HCT116 (cell line): ENCODE results near the gene SLC22A5. TPM values are rescaled to one million over a fixed set of nuclear protein-coding genes. Genes with fewer than 3 reads are reported as not detected.

Source experiments
- ATAC-seq: fragments of 200-7000 bp; cut with Tn5 transposase; 2 replicates; pipeline ENCODE4 v1.9.1; 2020; ENCODE audit warnings: mild to moderate bottlenecking, moderate library complexity
- BruUV-seq: library from RNA; stranded (reverse); fragments of 400-500 nt; replicated peaks from 2 replicates; lab custom pipeline; 2021; lab: Mats Ljungman, UMichigan
- CTCF ChIA-PET: fragments of 300-600 bp; sonication (Branson Sonifier 250); formaldehyde crosslinking; loops from one replicate; lab custom pipeline; 2021; ENCODE audit warnings: antibody characterized with exemption; lab: Charles Lee
- POLR2A ChIA-PET: fragments of 300-600, 350-600 bp; sonication (Branson Sonifier 250); formaldehyde crosslinking; loops from one replicate; lab custom pipeline; 2021; ENCODE audit warnings: antibody characterized with exemption; lab: Charles Lee
- RAD21 ChIA-PET, 2 experiments: fragments of 300-600 bp; sonication (Branson Sonifier 250); formaldehyde crosslinking; loops; one replicate each; lab custom pipeline; 2023; ENCODE audit warnings: low total read pairs in 2 of 2; ENCODE audit not compliant: uncharacterized antibody in 2 of 2, unreplicated experiment in 2 of 2, low non-redundant PET in 1 of 2; lab: Charles Lee
- DNase-seq: peaks from one replicate; pipeline ENCODE4 v3.0.0-alpha.2; 2010; ENCODE audit warnings: low read depth, low spot score
- H2AFZ ChIP-seq: fragments of 200-600 bp; shearing (Covaris generic), sonication (generic); 2 replicates; pipeline ENCODE4 v1.6.1; 2017; ENCODE audit warnings: low read depth, mixed run types, mixed read lengths, antibody characterized with exemption, low read length; ENCODE audit not compliant: poor library complexity, severe bottlenecking
- H3K27ac ChIP-seq: 2 replicates; pipeline ENCODE4 v1.5.1; 2012; ENCODE audit warnings: low read depth, low read length
- H3K27me3 ChIP-seq: fragments of 200-600 bp; sonication (generic); 2 replicates; pipeline ENCODE4 v1.6.1; 2016; ENCODE audit warnings: mixed run types, low read length, mixed read lengths; ENCODE audit not compliant: insufficient read depth
- H3K36me3 ChIP-seq, 2 experiments: fragments of 200-500 bp in 1 of 2; fragments of 200-600 bp in 1 of 2; sonication (Bioruptor generic) in 1 of 2; sonication (generic) in 1 of 2; 2 replicates each; pipeline versions ENCODE4 v1.5.1 to v1.6.1; 2014 to 2016; ENCODE audit warnings: low read length in 2 of 2, inconsistent platforms in 1 of 2, mixed read lengths in 1 of 2, mixed run types in 1 of 2; ENCODE audit not compliant: insufficient read depth in 2 of 2, control insufficient read depth in 1 of 2
- H3K4me1 ChIP-seq, 2 experiments: fragments of 200-600 bp in 1 of 2; sonication (generic) in 1 of 2; 2 replicates each; pipeline versions ENCODE4 v1.5.1 to v1.6.1; 2012 to 2017; ENCODE audit warnings: low read length in 2 of 2, inconsistent platforms in 1 of 2, mild to moderate bottlenecking in 1 of 2, mixed read lengths in 1 of 2, mixed run types in 1 of 2, moderate library complexity in 1 of 2; ENCODE audit not compliant: insufficient read depth in 2 of 2, control insufficient read depth in 1 of 2
- H3K4me2 ChIP-seq: fragments of 200-600 bp; sonication (generic); 2 replicates; pipeline ENCODE4 v1.6.1; 2017; ENCODE audit warnings: mixed run types, low read length, mixed read lengths
- H3K4me3 ChIP-seq, 2 experiments: fragments of 200-600 bp in 1 of 2; sonication (generic) in 1 of 2; replicated peaks in 1 of 2; 2 replicates each; pipeline ENCODE4 v1.5.1; 2011 to 2016; ENCODE audit warnings: low read length in 2 of 2, control low read depth in 1 of 2, low read depth in 1 of 2, mild to moderate bottlenecking in 1 of 2, mixed read lengths in 1 of 2, mixed run types in 1 of 2
- H3K79me2 ChIP-seq: fragments of 200-600 bp; sonication (generic); 2 replicates; pipeline ENCODE4 v1.6.1; 2017; ENCODE audit warnings: mild to moderate bottlenecking, mixed run types, low read length, moderate library complexity, mixed read lengths; ENCODE audit not compliant: insufficient read depth
- H3K9ac ChIP-seq: fragments of 200-600 bp; sonication (generic); 2 replicates; pipeline ENCODE4 v1.6.1; 2016; ENCODE audit warnings: low read length, mixed read lengths
- H3K9me2 ChIP-seq: fragments of 200-600 bp; sonication (generic), shearing (Covaris generic); 2 replicates; pipeline ENCODE4 v1.6.1; 2017; ENCODE audit warnings: mixed run types, mild to moderate bottlenecking, moderate library complexity; ENCODE audit not compliant: insufficient read depth
- H3K9me3 ChIP-seq, 2 experiments: fragments of 200-500 bp in 1 of 2; fragments of 200-600 bp in 1 of 2; sonication (Bioruptor generic) in 1 of 2; sonication (generic) in 1 of 2; 2 replicates each; pipeline ENCODE4 v1.6.1; 2014 to 2017; ENCODE audit warnings: low read length in 2 of 2, mixed read lengths in 2 of 2, inconsistent platforms in 1 of 2, low read depth in 1 of 2, mild to moderate bottlenecking in 1 of 2, mixed run types in 1 of 2, moderate library complexity in 1 of 2; ENCODE audit not compliant: control insufficient read depth in 1 of 2, insufficient read depth in 1 of 2
- H4K20me1 ChIP-seq: fragments of 200-600 bp; sonication (generic), shearing (Covaris generic); 2 replicates; pipeline ENCODE4 v1.6.1; 2017; ENCODE audit warnings: mixed run types, mild to moderate bottlenecking, moderate library complexity; ENCODE audit not compliant: insufficient read depth
- ATF3 ChIP-seq: IDR thresholded peaks from 2 replicates; pipeline ENCODE4 v1.6.1; 2012
- CBX3 ChIP-seq: IDR thresholded peaks from 2 replicates; pipeline ENCODE4 v1.6.1; 2012; ENCODE audit warnings: low read depth
- CEBPB ChIP-seq: IDR thresholded peaks from 2 replicates; pipeline ENCODE4 v1.6.1; 2012; ENCODE audit warnings: low read depth
- EGR1 ChIP-seq: IDR thresholded peaks from 2 replicates; pipeline ENCODE4 v1.6.1; 2012; ENCODE audit warnings: low read depth
- EZH2 ChIP-seq: fragments of 200-600 bp; sonication (generic); IDR thresholded peaks from 2 replicates; pipeline ENCODE4 v1.6.1; 2017; ENCODE audit warnings: antibody characterized with exemption, mixed run types
- EZH2phosphoT487 ChIP-seq: fragments of 200-600 bp; IDR thresholded peaks from 2 replicates; pipeline ENCODE4 v1.6.1; 2018; ENCODE audit warnings: antibody characterized with exemption, borderline replicate concordance
- JUND ChIP-seq: IDR thresholded peaks from 2 replicates; pipeline ENCODE4 v1.6.1; 2012
- MAX ChIP-seq: IDR thresholded peaks from 2 replicates; pipeline ENCODE4 v1.6.1; 2012
- RAD21 ChIP-seq: IDR thresholded peaks from 2 replicates; pipeline ENCODE4 v1.6.1; 2012; ENCODE audit warnings: low read depth, mild to moderate bottlenecking
- REST ChIP-seq: IDR thresholded peaks from 2 replicates; pipeline ENCODE4 v1.6.1; 2012; ENCODE audit warnings: low read depth
- SP1 ChIP-seq: IDR thresholded peaks from 2 replicates; pipeline ENCODE4 v1.6.1; 2012; ENCODE audit warnings: low read depth
- SRF ChIP-seq: IDR thresholded peaks from 2 replicates; pipeline ENCODE4 v1.6.1; 2012; ENCODE audit warnings: low read depth
- TCF7L2 ChIP-seq: IDR thresholded peaks from 2 replicates; pipeline ENCODE4 v1.7.0; 2011; ENCODE audit warnings: borderline replicate concordance, inconsistent platforms; ENCODE audit not compliant: insufficient read depth, insufficient read length; ENCODE audit errors: extremely low read depth
- YY1 ChIP-seq: IDR thresholded peaks from 2 replicates; pipeline ENCODE4 v1.6.1; 2011; ENCODE audit warnings: low read length, low read depth, moderate library complexity, mild to moderate bottlenecking; ENCODE audit not compliant: insufficient replicate concordance; ENCODE audit errors: extremely low read depth
- ZNF274 ChIP-seq: fragments of 200-500 bp; sonication (Bioruptor generic); IDR thresholded peaks from 2 replicates; pipeline ENCODE4 v1.6.1; 2014; ENCODE audit warnings: mild to moderate bottlenecking, low read depth, low read length, inconsistent platforms
- intact Hi-C: fragments of 100-400 bp; cut with micrococcal nuclease; formaldehyde crosslinking; loops from 2 replicates; pipeline ENCODE4 v1.10.0; 2022
- total RNA-seq: library from RNA; stranded (reverse); gene quantifications from one replicate; pipeline ENCODE4 v1.2.1, GENCODE V29; 2021; ENCODE audit not compliant: unreplicated experiment
- TF ChIP-seq, protein P1 (sequence below), 3 experiments: fragments of 200-600 bp in 1 of 3; sonication (generic) in 1 of 3; IDR thresholded peaks in 2 of 3; conservative IDR thresholded peaks in 1 of 3; 2 replicates each; pipeline ENCODE4 v1.5.1; 2012 to 2017; ENCODE audit warnings: low read depth in 2 of 3, low read length in 2 of 3, antibody characterized with exemption in 1 of 3, borderline replicate concordance in 1 of 3, control low read depth in 1 of 3, mild to moderate bottlenecking in 1 of 3, mixed read lengths in 1 of 3, mixed run types in 1 of 3, moderate library complexity in 1 of 3; ENCODE audit not compliant: insufficient read depth in 1 of 3
- TF ChIP-seq, protein P2 (sequence below): IDR thresholded peaks from 2 replicates; pipeline ENCODE4 v1.6.1; 2011; ENCODE audit warnings: mild to moderate bottlenecking, low read length, moderate library complexity; ENCODE audit not compliant: insufficient replicate concordance; ENCODE audit errors: extremely low read depth

The SLC22A5 gene
- total RNA-seq, 1 experiment from 2014 or later = 9.9 TPM

DNA sequence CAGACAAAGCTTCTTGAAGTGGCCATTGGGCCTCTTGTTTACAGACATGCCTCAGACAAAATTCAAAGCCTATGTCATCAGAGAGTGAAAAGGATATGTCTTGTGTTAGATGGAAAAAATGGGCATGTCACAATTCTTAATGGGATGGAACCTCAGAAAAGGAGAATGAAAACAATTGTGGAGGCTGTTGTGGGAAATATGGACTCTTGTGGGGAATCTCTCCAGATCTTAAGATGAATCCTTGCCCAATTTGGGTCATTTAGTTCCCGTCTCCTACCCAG lies 19.5 kb downstream of the SLC22A5 start:
- no peaks in the 10 kb centered on the region for H4K20me1 ChIP-seq
- H2AFZ ChIP-seq = no peak overlapping the region
- intact Hi-C loops = loop anchor here (1.0 to 10.0 kb wide), 4 partner anchors 22 to 856 kb away; no protein-coding TSS in a partner anchor
- POLR2A ChIA-PET = interaction anchor here (1.3 kb wide), 1 partner anchor 101 kb away, joined by 3 read pairs; the partner anchor contains the start of gene IRF1
- no peaks in the 10 kb centered on the region for H3K9me2 ChIP-seq
- peaks cover 44 to 61% of the 10 kb centered on the region in 2 experiments for H3K4me1 ChIP-seq
- RAD21 ChIA-PET = interaction anchor here (1.5 to 3.0 kb wide), 4 partner anchors 107 to 112 kb away, joined by 4 to 13 read pairs (median 10); no protein-coding TSS in a partner anchor
- CTCF ChIA-PET = interaction anchor here (1.3 to 3.9 kb wide), 5 partner anchors 23 to 117 kb away, joined by 5 to 37 read pairs (median 15); no protein-coding TSS in a partner anchor
- H3K79me2 ChIP-seq = no peaks in the 10 kb centered on the region
- peaks cover 0 to 9% of the 10 kb centered on the region in 2 experiments; a peak in 2 of 4 replicates for H3K36me3 ChIP-seq
- H3K9me3 ChIP-seq = no peaks in the 10 kb centered on the region
- no peaks in the 10 kb centered on the region for H3K27me3 ChIP-seq
- H3K27ac ChIP-seq = peak overlapping the region; percentile 80
- H3K4me3 ChIP-seq = peak overlapping the region in 1 of 2 experiments; percentile 33; a peak in 2 of 4 replicates
- H3K4me2 ChIP-seq = peak overlapping the region; percentile 73
- BruUV-seq = no TSS peak
- no peak for DNase-seq
- TF ChIP-seq SRF = no peak
- no peak for TF ChIP-seq MAX
- TF ChIP-seq SP1 = no peak
- TF ChIP-seq CBX3 = no peak
- no peak for TF ChIP-seq ZNF274
- TF ChIP-seq, protein P1, sequence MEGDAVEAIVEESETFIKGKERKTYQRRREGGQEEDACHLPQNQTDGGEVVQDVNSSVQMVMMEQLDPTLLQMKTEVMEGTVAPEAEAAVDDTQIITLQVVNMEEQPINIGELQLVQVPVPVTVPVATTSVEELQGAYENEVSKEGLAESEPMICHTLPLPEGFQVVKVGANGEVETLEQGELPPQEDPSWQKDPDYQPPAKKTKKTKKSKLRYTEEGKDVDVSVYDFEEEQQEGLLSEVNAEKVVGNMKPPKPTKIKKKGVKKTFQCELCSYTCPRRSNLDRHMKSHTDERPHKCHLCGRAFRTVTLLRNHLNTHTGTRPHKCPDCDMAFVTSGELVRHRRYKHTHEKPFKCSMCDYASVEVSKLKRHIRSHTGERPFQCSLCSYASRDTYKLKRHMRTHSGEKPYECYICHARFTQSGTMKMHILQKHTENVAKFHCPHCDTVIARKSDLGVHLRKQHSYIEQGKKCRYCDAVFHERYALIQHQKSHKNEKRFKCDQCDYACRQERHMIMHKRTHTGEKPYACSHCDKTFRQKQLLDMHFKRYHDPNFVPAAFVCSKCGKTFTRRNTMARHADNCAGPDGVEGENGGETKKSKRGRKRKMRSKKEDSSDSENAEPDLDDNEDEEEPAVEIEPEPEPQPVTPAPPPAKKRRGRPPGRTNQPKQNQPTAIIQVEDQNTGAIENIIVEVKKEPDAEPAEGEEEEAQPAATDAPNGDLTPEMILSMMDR (IDR thresholded peaks at IDR 0.05 in 2 of 3, conservative IDR thresholded peaks at IDR 0.05 in 1 of 3; ENCODE audit: borderline replicate concordance in 1 of 3, insufficient read depth in 1 of 3, low read depth in 2 of 3, low read length in 2 of 3) = no peak
- no peak for TF ChIP-seq YY1
- no peak for TF ChIP-seq EGR1
- no peak for TF ChIP-seq ATF3
- TF ChIP-seq RAD21 = no peak
- TF ChIP-seq, protein P2, sequence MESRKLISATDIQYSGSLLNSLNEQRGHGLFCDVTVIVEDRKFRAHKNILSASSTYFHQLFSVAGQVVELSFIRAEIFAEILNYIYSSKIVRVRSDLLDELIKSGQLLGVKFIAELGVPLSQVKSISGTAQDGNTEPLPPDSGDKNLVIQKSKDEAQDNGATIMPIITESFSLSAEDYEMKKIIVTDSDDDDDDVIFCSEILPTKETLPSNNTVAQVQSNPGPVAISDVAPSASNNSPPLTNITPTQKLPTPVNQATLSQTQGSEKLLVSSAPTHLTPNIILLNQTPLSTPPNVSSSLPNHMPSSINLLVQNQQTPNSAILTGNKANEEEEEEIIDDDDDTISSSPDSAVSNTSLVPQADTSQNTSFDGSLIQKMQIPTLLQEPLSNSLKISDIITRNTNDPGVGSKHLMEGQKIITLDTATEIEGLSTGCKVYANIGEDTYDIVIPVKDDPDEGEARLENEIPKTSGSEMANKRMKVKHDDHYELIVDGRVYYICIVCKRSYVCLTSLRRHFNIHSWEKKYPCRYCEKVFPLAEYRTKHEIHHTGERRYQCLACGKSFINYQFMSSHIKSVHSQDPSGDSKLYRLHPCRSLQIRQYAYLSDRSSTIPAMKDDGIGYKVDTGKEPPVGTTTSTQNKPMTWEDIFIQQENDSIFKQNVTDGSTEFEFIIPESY = no peak
- TF ChIP-seq TCF7L2 = no peak
- TF ChIP-seq CEBPB = no peak
- no peak for TF ChIP-seq REST
- TF ChIP-seq EZH2 = no peak
- TF ChIP-seq EZH2phosphoT487 = no peak
- no peak for TF ChIP-seq JUND
- TF ChIP-seq, all 23 proteins: peak for 0
- no peak for ATAC-seq
- H3K9ac ChIP-seq = peak overlapping the region; percentile 61
